Vagina (tissue), 2 donors: ENCODE results near the gene SUPT4H1. TPM values are rescaled to one million over a fixed set of nuclear protein-coding genes. Genes with fewer than 3 reads are reported as not detected.
"Not testable (repeated sequence)": the region's sequence is repeated elsewhere in the genome, so short reads cannot be mapped to it uniquely, and the experiment has no call there.

ENCODE experiments used
- DNase-seq, 2 donors: peaks; one replicate each; pipeline ENCODE4 v3.0.0-alpha.2; 2017; ENCODE audit errors: extremely low spot score in 2 of 2
- H3K27ac ChIP-seq: fragments of 200-600 bp; sonication (generic); one replicate; pipeline ENCODE4 v1.5.1; 2019
- H3K27me3 ChIP-seq: fragments of 200-600 bp; sonication (generic); one replicate; pipeline ENCODE4 v1.5.1; 2019
- H3K36me3 ChIP-seq, 2 donors: fragments of 200-600 bp; sonication (generic); one replicate each; pipeline ENCODE4 v1.5.1; 2017 to 2019
- H3K4me1 ChIP-seq: fragments of 200-600 bp; sonication (generic); one replicate; pipeline ENCODE4 v1.5.1; 2019
- H3K4me3 ChIP-seq, 2 donors: fragments of 200-600 bp; sonication (generic); 1 replicate in 1 of 2; 2 replicates in 1 of 2; pipeline ENCODE4 v1.5.1; 2016 to 2019
- H3K9me3 ChIP-seq: fragments of 200-600 bp; sonication (generic); one replicate; pipeline ENCODE4 v1.5.1; 2019
- CTCF ChIP-seq, 3 experiments: fragments of 450-650 bp in 2 of 3; fragments of 200-600 bp in 1 of 3; sonication (generic) in 1 of 3; IDR thresholded peaks; one replicate each; pipeline ENCODE4 v1.5.1; 2017 to 2019; ENCODE audit warnings: antibody characterized with exemption in 3 of 3, mild to moderate bottlenecking in 2 of 3, moderate library complexity in 2 of 3
- POLR2A ChIP-seq, 2 donors: fragments of 450-650 bp; IDR thresholded peaks; one replicate each; pipeline ENCODE4 v1.6.1; 2017; ENCODE audit warnings: antibody characterized with exemption in 2 of 2, mild to moderate bottlenecking in 2 of 2, moderate library complexity in 2 of 2
- POLR2AphosphoS5 ChIP-seq, 2 donors: sonication (generic); formaldehyde crosslinking; IDR thresholded peaks; one replicate each; pipeline ENCODE4 v1.9.0; 2017; ENCODE audit warnings: antibody characterized with exemption in 2 of 2, mild to moderate bottlenecking in 2 of 2, low read depth in 1 of 2; ENCODE audit not compliant: insufficient read depth in 1 of 2
- intact Hi-C: fragments of 100-400 bp; cut with DNase I; formaldehyde crosslinking; loops from one replicate; pipeline ENCODE4 v1.15.1; 2023
- total RNA-seq: library from RNA; depleted of rRNA; stranded (reverse); fragments of >200 nt; gene quantifications from one replicate; pipeline ENCODE4 v1.2.3, GENCODE V29; 2016

SUPT4H1 gene
- total RNA-seq = 31.4 TPM

- intact Hi-C loops = no loop called here
- H3K4me1 ChIP-seq = peaks cover 24% of the 10 kb centered on the region
- peaks cover 0 to 42% of the 10 kb centered on the region in 2 donors for H3K36me3 ChIP-seq
- no peak for DNase-seq
- peak within 1 kb of the TSS; percentile 64 to 79 for H3K4me3 ChIP-seq
- no peaks in the 10 kb centered on the region for H3K9me3 ChIP-seq
- peak in 1 of 2 donors; percentile 81 for TF ChIP-seq POLR2A (IDR thresholded peaks at IDR 0.05)
- TF ChIP-seq CTCF (IDR thresholded peaks at IDR 0.05) = no peak
- peak; percentile 82 to 96 for TF ChIP-seq POLR2AphosphoS5 (IDR thresholded peaks at IDR 0.05; ENCODE audit: insufficient read depth in 1 of 2, low read depth in 1 of 2)
- H3K27me3 ChIP-seq = no peaks in the 10 kb centered on the region
- H3K27ac ChIP-seq = peak within 1 kb of the TSS; percentile 91
Measured at GRCh38 chr17:58351831-58352595, at the start of gene SUPT4H1. TSS of gene SUPT4H1 (minus strand) at chr17:58352201. CDS start at chr17:58352135, 66 bp downstream.

- no peaks in the 10 kb centered on the region for H3K27me3 ChIP-seq
- no peak for TF ChIP-seq CTCF (IDR thresholded peaks at IDR 0.05)
- no peak for TF ChIP-seq POLR2AphosphoS5 (IDR thresholded peaks at IDR 0.05; ENCODE audit: insufficient read depth in 1 of 2, low read depth in 1 of 2)
- TF ChIP-seq POLR2A (IDR thresholded peaks at IDR 0.05) = no peak
- H3K36me3 ChIP-seq = no peaks in the 10 kb centered on the region
- no peaks in the 10 kb centered on the region for H3K4me1 ChIP-seq
- no peak overlapping the region for H3K4me3 ChIP-seq
- no peak for DNase-seq
- no peaks in the 10 kb centered on the region for H3K9me3 ChIP-seq
- intact Hi-C loops = no loop called here
- no peak overlapping the region for H3K27ac ChIP-seq
Measured at GRCh38 chr17:58401287-58401686, 49.3 kb upstream of the SUPT4H1 start.

- intact Hi-C loops = no loop called here
- Histone ChIP-seq H3K4me1 (no peaks in the 10 kb centered on the region), H3K9me3 (no peaks in the 10 kb centered on the region), H3K4me3 (no peak overlapping the region), H3K27me3 (no peaks in the 10 kb centered on the region), H3K36me3 (no peaks in the 10 kb centered on the region), H3K27ac (no peak overlapping the region)
- DNase-seq = no peak
- no peak for TF ChIP-seq CTCF (IDR thresholded peaks at IDR 0.05)
- TF ChIP-seq POLR2AphosphoS5 (IDR thresholded peaks at IDR 0.05; ENCODE audit: insufficient read depth in 1 of 2, low read depth in 1 of 2) = no peak
- TF ChIP-seq POLR2A (IDR thresholded peaks at IDR 0.05) = no peak
Measured at GRCh38 chr17:58400826-58401225, 48.8 kb upstream of the SUPT4H1 start.

GRCh38 chr17:58399974-58400373 lies 48.0 kb upstream of the SUPT4H1 start:
- no peak for DNase-seq
- no peak for TF ChIP-seq CTCF (IDR thresholded peaks at IDR 0.05)
- no peak for TF ChIP-seq POLR2A (IDR thresholded peaks at IDR 0.05)
- TF ChIP-seq POLR2AphosphoS5 (IDR thresholded peaks at IDR 0.05; ENCODE audit: insufficient read depth in 1 of 2, low read depth in 1 of 2) = no peak
- Histone ChIP-seq H3K9me3 (no peaks in the 10 kb centered on the region), H3K36me3 (no peaks in the 10 kb centered on the region), H3K27ac (no peak overlapping the region), H3K4me3 (no peak overlapping the region), H3K27me3 (no peaks in the 10 kb centered on the region), H3K4me1 (no peaks in the 10 kb centered on the region)
- intact Hi-C loops = no loop called here

- no peaks in the 10 kb centered on the region for H3K27me3 ChIP-seq
- no peak for DNase-seq
- H3K4me1 ChIP-seq = no peaks in the 10 kb centered on the region
- H3K36me3 ChIP-seq = no peaks in the 10 kb centered on the region
- H3K9me3 ChIP-seq = no peaks in the 10 kb centered on the region
- no peak overlapping the region for H3K4me3 ChIP-seq
- TF ChIP-seq POLR2A (IDR thresholded peaks at IDR 0.05) (no peak), POLR2AphosphoS5 (IDR thresholded peaks at IDR 0.05; ENCODE audit: insufficient read depth in 1 of 2, low read depth in 1 of 2) (no peak), CTCF (IDR thresholded peaks at IDR 0.05) (no peak)
- H3K27ac ChIP-seq = no peak overlapping the region
- intact Hi-C loops = no loop called here
Measured at GRCh38 chr17:58398574-58399266, 46.7 kb upstream of the SUPT4H1 start.

GRCh38 chr17:58397421-58397820 lies 45.4 kb upstream of the SUPT4H1 start:
- intact Hi-C loops, H3K27ac ChIP-seq, H3K4me3 ChIP-seq, H3K27me3 ChIP-seq, H3K9me3 ChIP-seq, H3K36me3 ChIP-seq, H3K4me1 ChIP-seq, DNase-seq: not testable (repeated sequence)
